IPS-11a (cell line): ENCODE results near the gene ADCY6.

Experiments
- H3K4me3 ChIP-seq: one replicate; pipeline ENCODE4 v1.5.1; 2013; ENCODE audit warnings: low read depth, low read length, control low read depth

ADCY6 gene

DNA sequence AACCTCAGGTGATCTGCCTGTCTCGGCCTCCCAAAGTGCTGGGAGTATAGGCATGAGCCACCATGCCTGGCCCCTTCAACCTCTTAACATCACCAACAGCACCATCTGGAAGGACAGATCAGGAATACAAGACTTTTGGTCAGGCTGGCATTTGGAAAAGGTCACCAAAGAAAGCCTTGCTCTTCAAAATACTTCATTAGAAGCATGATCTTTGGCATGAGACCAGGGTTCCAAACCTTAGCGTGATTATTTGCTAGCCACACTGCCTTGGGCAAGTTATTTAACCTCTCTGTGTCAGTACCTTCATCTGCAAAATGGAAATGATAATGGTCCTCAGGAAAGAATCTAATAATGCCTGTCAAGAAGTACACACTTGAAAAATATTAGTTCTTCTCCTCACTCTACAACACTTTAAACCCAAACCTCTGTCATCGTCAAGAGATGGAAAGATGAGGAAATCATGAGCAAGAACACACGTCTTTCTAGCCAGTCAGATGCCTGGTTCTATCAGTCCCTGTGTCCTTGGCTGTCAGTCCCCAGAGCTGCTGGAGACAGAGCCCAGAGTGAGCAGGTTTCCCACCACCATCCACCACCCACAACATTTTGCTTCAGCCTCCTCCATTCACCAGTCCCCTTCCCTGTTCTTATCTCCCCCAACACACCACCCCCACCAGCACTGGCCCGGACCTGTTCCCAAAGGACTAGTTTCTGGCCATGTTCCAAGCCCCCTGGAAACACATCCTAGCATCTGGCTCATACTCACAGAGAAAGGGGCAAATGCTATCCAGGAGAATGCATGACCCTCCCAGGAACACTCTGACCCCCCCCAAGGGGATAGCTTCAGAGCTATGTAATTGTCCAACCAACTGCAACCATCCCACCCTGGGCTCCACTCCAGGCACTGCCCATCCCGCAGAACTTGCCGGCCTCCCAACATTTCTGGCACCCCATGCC, 2.0 kb downstream of the ADCY6 start:
- no peak overlapping the region for H3K4me3 ChIP-seq

DNA sequence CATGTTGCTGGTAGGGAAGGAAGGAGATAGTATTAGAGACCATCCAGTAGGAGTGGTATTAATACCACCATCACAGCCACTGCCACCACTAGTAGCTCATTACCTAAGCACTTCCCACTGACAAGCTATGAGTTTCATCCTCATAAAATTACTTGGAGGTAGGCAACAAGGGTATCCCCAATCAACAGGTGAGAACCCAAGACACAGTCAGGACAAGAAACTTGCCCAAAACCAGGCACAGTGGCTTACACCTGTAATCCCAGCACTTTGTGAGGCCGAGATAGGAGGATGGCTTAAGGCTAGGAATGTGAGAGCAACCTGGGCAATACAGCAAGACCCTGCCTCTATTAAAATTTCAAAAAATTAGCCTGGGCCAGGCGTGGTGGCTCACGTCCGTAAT, 5.5 kb downstream of the ADCY6 start:
- no peak overlapping the region for H3K4me3 ChIP-seq

DNA sequence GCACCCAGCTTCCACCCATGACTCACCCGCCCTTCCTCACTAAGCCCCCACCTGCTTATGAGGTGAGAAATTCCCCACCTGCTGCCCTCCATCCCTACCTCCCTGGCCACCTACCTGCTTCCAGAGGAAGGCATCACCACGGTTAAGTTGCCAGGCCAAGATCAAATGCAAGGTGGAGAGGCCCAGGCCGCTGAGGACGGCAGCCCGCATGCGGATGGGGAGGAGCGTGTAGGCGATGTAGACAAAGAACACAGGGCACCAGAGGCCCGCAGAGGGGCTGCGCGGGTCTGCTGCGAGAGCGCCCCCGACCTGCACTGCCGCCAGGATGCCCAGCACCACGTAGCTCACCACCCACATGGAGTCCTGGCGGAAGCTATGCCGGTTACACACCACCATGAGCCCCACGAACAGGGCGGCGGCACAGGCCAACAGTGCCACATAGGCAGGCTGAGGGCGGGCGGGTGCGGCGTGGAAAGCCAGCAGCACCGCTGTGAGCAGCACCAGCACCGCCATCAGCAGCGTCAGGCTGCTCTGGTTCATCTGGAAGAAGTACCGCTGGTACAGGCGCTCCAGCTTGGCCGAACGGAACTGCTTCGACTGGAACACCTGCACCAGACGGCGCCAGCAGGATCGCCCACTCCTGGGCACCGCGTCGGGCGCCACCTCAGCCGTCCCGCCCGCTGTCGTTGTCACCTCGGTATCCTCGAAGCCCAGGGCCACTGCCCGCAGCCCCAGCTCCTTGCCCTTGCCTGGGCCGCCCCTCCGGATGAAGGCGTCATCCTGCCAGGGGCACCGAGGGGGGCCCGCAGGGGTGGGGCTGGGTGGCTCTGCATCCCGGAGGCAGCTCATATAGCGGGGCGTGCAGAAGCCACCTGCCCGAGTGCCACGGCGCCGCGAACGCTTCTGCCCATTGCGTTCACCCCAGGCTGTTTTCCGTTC, 6.2 kb downstream of the ADCY6 start:
- H3K4me3 ChIP-seq: no peak overlapping the region

DNA sequence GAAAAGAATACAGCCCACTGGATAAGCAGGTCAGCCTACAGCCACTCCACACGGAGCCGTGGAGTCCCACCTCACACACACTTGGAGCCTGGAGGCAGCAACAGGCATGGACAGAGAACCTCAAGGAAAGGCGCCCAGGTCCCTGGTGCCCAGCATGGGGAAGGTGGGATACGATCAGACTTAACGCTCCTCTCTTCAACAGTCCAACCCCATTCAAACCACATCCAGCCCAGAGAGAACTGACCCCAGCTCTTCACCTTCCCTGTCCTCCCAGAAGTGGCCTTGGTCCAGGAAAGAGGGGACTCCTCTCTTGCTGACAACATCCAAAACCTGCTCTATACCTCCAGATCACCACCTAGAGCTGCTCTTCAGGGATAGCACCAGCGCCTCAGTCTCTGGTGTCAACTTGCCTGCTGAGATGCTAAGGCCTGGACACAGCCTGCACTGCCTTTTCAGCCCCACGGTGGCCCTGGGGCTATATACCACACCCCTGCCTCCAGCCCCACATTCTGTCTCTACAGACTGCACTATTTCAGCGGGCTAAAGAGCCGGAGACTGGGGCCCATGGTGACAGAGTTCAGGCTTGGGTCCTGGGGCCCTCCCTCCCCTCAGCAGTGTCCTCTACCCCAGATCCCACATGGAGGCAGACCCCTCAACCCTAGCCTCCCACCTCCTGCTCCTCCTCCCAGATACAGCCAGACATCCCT, 7.0 kb downstream of the ADCY6 start:
- no peak overlapping the region for H3K4me3 ChIP-seq

DNA sequence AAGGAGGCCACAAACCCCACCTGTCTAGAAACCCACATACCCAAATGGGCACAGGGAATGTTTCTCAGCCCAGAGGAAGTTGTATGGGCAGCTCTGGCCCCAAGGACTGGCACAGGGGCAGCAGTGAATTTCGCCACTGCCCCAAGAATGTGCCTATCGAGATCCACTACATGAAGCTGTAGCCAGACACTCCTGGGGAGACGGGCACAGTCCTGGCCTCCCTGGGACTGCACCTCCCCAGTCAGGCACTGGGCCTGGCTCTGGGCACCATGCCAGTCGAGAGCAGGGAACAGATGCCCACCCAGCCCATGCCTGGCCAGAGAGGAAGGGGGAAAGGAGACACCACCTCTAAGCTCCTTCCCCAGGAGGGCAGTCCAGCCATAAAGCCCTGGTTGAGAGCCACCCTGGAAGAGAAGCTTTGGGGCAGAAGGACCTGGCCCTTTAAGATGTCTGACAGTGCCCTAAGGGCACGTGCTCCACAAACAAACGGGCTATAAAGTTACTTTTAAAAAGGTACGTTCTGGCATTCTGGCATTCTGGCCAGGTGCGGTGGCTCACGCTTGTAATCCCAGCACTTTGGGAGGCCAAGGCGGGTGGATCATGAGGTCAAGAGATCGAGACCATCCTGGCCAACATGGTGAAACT, 8.4 kb downstream of the ADCY6 start:
- no peak overlapping the region for H3K4me3 ChIP-seq

DNA sequence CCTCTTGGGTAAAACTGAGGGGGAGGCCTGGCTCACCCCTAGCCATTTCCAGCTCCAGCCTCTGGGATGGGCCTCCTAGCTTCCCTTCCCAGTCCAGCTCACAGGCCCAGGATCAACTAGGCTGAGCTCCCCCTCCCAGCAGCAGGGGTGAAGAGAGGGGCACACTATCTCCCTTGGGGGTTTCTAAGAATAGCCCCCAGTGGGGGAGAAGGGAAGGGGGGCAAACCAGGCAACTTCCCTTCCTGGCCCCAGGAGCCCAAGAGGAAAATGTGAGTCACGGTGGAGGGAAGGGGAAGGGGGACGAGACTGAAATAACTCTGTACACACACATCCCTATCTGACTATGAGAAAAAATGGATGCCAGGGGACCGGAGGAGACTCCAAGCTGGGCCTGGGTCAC, 9.0 kb downstream of the ADCY6 start:
- H3K4me3 ChIP-seq: no peak overlapping the region

DNA sequence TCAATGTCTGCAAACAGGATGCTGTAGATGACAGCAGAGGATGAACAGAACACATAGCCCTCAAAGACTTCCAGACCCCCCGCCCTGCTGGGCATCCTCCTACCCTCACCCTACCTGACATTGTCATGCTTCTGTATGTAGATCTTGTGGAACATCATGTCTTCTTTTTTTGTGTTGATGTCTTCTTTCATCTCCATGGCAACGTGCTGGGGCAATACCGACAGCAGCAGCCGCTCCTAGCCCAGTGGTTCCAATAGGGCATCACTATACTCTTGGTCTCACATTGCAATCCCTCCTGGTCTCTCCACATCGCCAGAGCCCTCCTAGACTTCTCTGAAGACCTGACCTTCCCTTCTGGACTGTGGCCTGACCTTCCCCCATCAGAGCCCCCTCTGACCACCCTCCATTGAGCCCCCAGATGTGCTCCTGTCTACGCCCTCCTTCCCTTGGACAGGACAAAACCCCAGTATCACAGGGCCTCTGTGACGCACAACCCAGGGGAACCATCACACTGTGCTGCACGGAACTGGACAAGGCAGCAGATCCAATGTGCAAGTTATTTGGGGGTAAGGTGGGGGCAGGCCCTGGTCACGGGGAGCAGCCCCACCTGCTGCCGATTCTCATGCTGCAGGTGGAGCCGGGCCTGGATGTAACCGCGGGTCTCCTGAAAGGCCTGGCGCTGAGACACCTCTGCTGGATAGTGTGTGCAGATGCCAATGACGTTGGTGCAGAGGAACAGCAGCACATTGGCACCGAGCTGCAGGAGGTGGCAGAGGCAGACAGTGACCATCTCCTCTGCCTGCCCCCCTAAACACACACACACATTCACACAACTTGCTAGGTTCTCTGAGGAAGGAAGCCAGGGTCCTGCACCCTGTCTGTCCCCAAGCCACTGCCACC, 11.1 kb downstream of the ADCY6 start:
- H3K4me3 ChIP-seq: no peak overlapping the region

DNA sequence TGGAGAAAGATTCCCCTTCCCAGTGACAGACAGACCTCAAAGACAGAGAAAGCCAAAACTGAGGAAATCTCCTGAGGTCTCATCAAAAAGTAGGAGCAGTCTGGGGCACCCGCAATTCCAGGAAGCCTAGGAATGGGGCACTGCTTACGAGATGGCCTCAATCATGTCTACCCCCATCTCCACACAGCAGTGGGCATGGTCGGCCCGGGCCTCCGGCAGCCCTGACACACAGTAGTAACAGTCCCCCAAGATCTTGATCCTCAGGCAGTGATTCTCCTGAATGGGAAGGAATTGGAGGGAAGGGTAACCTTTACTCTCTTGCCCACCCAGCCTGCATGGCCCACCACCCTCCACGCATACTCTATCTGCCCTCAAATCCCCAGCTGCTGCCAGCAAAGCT, 11.9 kb downstream of the ADCY6 start:
- no peak overlapping the region for H3K4me3 ChIP-seq

DNA sequence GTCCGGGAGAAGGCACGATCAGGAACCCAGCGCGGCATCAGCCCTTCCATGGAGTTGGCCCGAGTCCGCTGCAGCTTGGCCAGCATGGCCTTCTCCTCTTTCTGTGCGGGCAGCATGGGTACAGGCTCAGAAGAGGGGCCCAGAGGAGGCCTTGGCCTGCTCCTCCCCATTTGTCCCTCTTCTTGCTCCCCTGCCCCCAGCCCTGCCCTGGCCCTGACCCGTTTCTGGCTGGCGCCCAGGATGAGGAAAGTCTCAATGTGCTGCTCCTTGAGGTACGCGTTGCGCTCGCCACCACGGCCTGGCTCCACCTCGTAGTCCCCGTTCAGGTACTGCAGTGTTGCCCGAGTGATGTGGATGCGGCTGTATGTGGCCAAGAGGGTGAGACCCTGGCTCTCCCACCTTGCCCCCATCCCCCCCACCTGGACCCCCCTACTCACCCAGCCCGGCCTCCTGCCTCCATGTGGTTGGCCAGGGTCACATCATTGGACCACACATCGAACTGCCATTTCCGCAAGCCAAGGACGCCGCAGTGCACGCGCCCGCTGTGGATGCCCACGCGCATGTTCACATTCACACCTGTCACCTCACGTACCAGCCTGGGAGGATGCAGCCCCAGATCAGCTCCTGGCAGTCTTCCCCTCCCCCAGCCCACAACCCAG, 12.8 kb downstream of the ADCY6 start:
- H3K4me3 ChIP-seq: no peak overlapping the region

DNA sequence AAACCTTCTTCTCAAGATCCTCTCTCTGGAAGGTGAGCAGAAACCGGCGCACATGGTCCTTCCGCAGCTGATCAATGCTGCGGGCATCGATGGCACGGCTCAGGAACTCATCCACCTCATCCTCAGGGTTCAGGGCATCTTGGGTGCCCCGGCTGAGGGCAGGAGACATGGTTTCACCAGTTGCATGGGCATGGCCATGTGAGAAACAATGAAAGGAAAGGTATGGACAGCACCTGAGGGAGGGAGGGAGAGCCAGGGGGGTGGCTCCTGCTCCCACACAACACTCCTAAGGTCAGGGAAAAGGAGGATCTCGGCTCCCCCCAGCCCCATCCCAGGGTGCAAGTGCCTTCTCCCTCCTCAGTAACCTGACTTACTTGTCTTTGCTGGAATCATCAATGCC, 13.6 kb downstream of the ADCY6 start:
- no peak overlapping the region for H3K4me3 ChIP-seq

DNA sequence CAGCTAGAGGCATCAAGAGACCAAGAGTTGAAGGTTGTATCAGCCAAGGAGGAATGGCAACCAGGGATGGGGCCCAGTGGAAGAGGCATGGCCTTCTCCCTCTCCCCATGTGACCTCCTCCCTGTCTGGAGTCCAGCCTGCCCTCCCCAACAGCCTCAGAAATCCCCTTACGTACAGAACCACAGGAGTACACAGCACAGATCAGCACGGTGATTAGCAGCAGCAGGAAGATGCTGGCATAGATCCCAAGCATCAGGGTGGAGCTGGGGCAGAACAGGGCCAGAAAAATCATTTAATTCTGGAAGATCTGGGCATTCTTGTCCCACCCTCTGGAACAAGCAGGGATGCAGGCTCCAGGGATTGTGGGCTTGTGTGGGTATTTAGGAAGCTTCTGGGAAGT, 14.4 kb downstream of the ADCY6 start:
- H3K4me3 ChIP-seq: no peak overlapping the region

DNA sequence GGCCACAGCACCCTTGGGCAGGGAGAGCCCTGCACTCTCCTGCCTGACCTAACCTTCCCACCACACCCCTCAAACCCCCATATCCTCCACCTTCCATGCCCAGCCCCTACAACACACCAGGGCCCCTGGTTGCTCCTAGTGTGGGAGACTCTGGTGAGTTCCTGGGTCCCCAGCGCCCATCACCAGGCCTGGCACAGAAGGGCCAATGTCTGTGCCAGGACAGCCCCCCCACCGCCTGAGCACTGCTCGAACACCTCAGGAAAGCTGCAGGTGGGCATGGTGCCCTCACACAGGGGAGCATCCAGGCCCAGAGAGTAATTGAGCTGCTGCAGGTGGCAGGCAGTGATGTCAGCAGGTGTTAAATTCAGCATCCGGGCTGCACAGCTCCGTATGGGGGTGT, 15.2 kb downstream of the ADCY6 start:
- H3K4me3 ChIP-seq: no peak overlapping the region

DNA sequence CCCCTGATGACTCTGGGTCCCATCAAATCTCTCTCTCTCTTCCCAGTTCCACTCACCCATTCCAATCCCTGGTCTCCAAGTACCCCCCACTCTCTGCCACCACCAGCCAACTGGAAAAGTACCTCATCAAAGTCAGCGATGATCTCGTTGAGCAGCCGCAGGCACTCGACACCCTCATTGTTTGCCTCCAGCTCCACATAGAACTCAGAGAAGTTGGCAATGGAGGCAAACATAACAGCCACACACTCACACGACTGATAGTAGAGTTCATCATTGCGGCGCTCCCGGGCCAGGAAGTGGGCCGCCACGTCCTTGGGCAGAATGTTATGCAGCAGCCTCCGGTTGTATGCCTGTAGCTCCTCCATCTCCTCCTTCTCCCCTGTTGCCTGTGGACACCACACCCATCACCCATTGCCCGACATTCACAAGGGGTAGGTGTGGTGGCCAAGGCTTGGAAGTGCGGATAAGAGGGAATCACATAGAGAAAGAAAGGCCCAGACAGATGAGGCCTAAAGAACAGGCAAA, 17.2 kb downstream of the ADCY6 start:
- H3K4me3 ChIP-seq: no peak overlapping the region

DNA sequence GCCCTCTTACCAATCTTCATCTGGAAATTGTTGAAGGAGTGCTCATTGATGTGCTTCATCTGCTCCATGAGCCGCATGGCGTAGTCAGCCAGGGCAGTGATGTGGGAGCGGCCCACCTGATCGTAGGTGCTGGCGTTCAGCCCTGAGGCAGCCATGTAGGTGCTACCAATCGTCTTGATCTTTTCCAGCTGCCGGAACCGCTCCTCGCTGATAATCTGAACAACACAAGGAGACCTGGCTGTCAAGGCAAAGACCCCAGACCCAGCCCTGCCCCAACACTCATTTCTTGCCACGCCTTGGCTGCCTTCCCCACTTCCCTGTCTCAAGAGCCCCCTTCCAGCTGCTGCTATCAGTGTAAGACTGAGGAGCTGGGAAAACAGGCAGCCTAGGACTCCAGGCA, 18.1 kb downstream of the ADCY6 start:
- no peak overlapping the region for H3K4me3 ChIP-seq

DNA sequence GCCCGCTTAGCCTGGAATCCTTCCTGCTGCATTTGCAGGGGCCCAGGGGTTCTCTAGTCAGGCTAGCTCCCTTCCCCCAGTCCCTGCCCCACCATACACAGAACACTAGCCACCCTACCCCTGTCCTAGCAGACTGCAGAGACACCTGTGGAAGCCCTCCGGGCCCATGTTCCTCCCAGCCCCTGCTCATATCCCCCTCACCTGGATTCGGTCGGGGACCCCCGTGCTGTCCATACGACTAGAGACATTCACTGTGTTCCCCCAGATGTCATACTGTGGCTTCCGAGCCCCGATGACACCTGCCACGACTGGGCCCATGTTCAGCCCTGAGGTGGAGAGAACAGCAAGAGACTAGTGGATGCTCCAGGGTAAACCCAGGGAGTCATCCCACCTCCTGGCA, 20.2 kb downstream of the ADCY6 start:
- no peak overlapping the region for H3K4me3 ChIP-seq

DNA sequence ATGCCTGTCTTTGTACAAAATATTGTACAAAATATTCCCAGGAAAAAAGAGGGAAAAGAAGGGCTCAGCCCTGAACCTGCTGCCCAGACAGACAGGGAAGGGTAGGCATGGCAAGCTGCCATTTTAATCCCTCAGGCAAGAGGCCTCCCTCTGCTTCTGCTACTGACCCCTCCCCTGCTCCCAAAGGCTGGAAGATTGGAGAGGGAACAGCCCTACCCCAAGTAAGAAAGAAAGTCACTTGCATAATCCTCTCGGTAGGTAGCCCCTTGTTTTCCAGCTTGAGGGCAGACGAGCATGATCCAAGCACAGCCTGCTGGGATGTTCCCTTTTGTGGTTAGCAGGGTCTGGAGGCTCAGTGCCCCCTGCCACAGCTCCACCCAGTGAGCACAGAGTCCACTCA, 20.7 kb downstream of the ADCY6 start:
- no peak overlapping the region for H3K4me3 ChIP-seq

DNA sequence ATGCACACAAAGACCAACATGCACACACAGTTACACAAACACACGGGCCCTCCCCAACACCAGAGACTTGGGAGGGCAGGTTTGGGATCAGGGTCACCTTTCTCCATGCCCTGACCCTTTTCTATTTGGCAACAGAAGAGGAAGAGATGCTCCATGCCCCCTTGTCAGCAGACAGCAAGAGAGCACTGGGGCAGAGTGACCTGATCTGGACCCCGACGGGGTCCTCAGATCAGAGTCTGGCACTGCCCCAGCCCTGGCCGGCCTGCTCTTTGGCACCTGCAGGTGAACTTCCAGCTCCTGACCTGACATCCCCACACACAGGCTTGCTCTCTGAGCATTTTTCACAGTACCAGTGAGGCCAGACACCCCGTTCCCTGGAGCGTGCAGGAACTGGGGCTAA, 21.4 kb downstream of the ADCY6 start:
- no peak overlapping the region for H3K4me3 ChIP-seq

DNA sequence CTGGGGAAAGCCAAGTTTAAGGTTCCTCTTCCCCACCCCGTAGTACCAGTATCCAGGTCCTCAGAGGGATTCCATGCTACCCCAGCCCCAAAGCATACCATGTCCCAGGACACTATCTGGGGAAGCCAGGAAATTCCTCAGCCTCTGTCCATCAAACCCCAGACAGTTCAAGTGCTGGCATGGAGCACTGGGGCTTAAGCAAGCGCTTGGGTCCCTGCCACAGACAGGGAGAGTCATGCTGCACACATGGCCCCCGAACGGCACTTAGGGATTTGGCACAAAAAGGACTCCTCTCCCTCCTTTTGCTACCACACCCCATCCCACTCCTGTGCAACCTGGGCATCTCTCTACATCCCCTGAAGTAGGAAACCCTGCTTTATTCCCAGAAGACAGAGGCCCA, 21.8 kb downstream of the ADCY6 start:
- no peak overlapping the region for H3K4me3 ChIP-seq

DNA sequence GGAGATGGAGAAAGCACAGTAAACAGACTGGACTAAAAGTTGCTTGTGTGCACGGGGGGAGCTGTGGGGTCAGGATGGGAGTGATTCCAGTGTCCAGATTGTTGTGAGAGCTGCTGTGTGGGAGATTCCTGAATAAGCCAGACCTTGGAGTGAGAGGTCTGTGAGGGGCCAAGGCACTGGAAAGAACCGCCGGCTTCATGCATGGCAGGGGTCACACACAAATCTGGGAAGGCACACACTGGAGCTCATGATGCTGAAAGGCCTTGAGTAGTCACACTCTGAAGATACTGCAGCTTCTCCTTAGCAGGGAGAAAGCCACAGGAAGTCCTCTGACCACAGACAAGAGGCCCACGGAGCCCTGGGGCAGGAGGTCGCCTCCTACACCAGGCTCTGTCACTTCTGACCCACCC, 23.1 kb downstream of the ADCY6 start:
- H3K4me3 ChIP-seq: no peak overlapping the region
